Activated CD8-positive, alpha-beta T cell treated with anti-CD3 and anti-CD28 coated beads, Interleukin-2, amount 10 ng/mL, durations not matched to agents 7 days and 5 days (primary cell): ENCODE data around the gene CD37. TPM values are rescaled to one million over a fixed set of nuclear protein-coding genes. Genes with fewer than 3 reads are reported as not detected.
A peak's percentile ranks its signal among the peaks of the same experiment; 100 is the strongest.

Experiments used
- ATAC-seq: fragments of 150-1000 bp; cut with Tn5 transposase; one replicate; pipeline ENCODE4 v1.10.0; 2021; ENCODE audit warnings: moderate library complexity
- CTCF ChIA-PET: fragments of 350-600 bp; sonication (Branson Sonifier 250); formaldehyde crosslinking; loops from one replicate; lab custom pipeline; 2021; ENCODE audit warnings: antibody characterized with exemption; lab: Charles Lee
- POLR2A ChIA-PET: fragments of 350-600 bp; sonication (Branson Sonifier 250); formaldehyde crosslinking; loops from one replicate; lab custom pipeline; 2021; ENCODE audit warnings: antibody characterized with exemption; lab: Charles Lee
- DNase-seq: peaks from one replicate; pipeline ENCODE4 v3.0.0-alpha.2; 2020
- H3K27ac Mint-ChIP-seq: one replicate; pipeline ENCODE4 v1.8.0; 2021; ENCODE audit warnings: mild to moderate bottlenecking, mixed read lengths
- H3K27me3 Mint-ChIP-seq: one replicate; pipeline ENCODE4 v1.8.0; 2021; ENCODE audit warnings: low read depth, mixed read lengths
- H3K36me3 Mint-ChIP-seq: one replicate; pipeline ENCODE4 v1.8.0; 2021; ENCODE audit warnings: low read depth, mixed read lengths
- H3K4me1 Mint-ChIP-seq: one replicate; pipeline ENCODE4 v1.8.0; 2021; ENCODE audit warnings: low read depth, mixed read lengths
- H3K4me3 Mint-ChIP-seq: one replicate; pipeline ENCODE4 v1.8.0; 2021; ENCODE audit warnings: mild to moderate bottlenecking, mixed read lengths
- H3K9me3 Mint-ChIP-seq: one replicate; pipeline ENCODE4 v1.8.0; 2022; ENCODE audit warnings: mixed read lengths; ENCODE audit not compliant: insufficient read depth
- total RNA-seq, 2 experiments: library from RNA; stranded (reverse); gene quantifications; one replicate each; pipeline ENCODE4 v1.2.3, GENCODE V29; 2021

The CD37 gene
- total RNA-seq, 2 experiments from 2014 or later = 162 to 176 TPM

DNA sequence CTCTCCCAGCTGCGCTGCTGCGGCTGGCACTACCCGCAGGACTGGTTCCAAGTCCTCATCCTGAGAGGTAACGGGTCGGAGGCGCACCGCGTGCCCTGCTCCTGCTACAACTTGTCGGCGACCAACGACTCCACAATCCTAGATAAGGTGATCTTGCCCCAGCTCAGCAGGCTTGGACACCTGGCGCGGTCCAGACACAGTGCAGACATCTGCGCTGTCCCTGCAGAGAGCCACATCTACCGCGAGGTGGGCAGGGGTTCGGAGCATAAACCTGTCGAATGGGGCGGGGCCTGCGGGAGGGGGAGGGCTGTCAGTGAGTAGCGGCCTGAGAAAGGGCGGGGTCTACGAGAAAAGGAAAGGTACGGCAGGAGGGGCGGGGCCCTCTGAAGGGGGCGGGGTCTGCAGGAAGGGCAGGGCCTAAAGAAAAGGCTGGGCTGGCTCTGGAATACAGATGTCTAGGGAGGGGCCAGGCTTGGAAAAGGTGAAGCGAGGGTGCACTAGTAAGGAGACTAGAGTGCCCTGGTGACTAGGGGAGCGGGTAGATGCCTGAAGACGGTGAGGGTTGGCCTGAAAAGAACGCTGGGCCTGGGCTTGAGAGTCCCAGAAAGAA, 3.6 kb downstream of the CD37 start:
- peaks cover 50% of the 10 kb centered on the region for H3K4me1 Mint-ChIP-seq
- H3K4me3 Mint-ChIP-seq = no peak overlapping the region
- ChIA-PET POLR2A (no interaction called here), CTCF (no interaction called here)
- ATAC-seq (no peak), DNase-seq (no peak)
- H3K27ac Mint-ChIP-seq = peak overlapping the region; percentile 46
- H3K9me3 Mint-ChIP-seq = no peaks in the 10 kb centered on the region
- H3K27me3 Mint-ChIP-seq = no peaks in the 10 kb centered on the region
- peaks cover 39% of the 10 kb centered on the region for H3K36me3 Mint-ChIP-seq

DNA sequence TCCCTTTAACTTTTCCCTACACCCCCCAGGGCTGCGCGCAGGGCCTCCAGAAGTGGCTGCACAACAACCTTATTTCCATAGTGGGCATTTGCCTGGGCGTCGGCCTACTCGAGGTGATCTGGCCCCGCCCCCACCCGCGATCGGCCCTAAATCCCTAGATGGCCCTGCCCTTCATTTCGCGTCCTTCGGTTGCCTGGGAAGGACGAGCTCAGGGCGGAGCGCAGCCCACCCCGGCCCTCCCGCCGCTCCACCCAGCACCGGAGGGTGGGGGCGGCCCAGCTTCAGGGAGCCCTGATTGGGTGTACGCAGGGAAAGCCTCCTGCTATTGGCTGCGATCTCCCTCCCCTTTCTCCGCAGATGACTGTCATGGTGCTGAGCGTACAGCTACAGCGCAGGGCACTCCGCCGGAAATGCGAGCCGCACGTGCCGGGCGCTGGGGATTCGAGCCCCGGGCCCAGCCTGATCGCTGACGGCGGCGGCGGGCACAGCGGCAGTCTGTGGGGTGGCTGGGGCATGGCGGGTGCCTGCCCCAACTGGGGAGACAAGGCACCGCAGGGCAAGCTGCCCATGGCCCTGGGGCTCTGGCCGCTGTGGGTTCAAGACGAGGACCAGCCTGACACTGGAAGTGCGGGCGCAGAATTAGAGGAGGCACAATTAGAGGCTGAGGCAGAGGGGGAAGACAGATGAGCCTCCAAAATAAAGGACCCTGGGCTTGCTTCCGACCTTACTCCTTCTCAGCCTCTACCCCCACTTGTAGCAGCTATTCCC, 4.3 kb downstream of the CD37 start:
- POLR2A ChIA-PET = no interaction called here
- CTCF ChIA-PET = interaction anchor here (1.0 to 1.4 kb wide), 2 partner anchors 52 to 126 kb away, joined by 3 to 4 read pairs; no protein-coding TSS in a partner anchor
- DNase-seq (no peak), ATAC-seq (no peak)
- Mint-ChIP-seq H3K4me1 (peaks cover 45% of the 10 kb centered on the region), H3K27me3 (no peaks in the 10 kb centered on the region), H3K36me3 (peaks cover 39% of the 10 kb centered on the region), H3K27ac (no peak overlapping the region), H3K9me3 (no peaks in the 10 kb centered on the region), H3K4me3 (no peak overlapping the region)

DNA sequence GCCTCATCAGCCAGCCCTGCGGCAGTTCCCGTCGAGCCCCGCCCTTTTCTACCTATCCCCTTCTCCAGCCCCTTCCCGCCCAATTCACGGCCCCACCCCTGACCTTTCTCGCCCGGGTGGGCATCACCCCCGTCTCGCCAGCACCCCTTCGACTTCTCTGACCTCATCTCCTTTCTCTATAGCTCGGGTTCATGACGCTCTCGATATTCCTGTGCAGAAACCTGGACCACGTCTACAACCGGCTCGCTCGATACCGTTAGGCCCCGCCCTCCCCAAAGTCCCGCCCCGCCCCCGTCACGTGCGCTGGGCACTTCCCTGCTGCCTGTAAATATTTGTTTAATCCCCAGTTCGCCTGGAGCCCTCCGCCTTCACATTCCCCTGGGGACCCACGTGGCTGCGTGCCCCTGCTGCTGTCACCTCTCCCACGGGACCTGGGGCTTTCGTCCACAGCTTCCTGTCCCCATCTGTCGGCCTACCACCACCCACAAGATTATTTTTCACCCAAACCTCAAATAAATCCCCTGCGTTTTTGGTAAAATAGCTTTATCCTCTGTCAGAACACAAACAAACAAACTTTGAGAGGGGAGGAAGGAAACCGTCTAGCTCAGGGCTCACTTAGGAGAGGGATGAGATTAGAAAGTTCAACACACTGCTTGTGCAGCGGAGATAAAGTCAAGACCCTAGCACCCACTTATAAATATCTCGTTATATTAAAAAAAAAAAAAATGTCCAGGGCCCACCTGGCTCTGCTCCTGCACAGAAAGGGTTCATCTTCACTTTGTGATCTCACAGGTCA, 5.1 kb downstream of the CD37 start:
- H3K27ac Mint-ChIP-seq = peak overlapping the region; percentile 54
- ChIA-PET POLR2A (interaction anchor here (0.7 to 1.0 kb wide), 2 partner anchors 18 to 19 kb away, joined by 3 to 4 read pairs; no protein-coding TSS in a partner anchor), CTCF (interaction anchor here (1.0 to 1.4 kb wide), 2 partner anchors 51 to 127 kb away, joined by 3 to 4 read pairs; no protein-coding TSS in a partner anchor)
- H3K36me3 Mint-ChIP-seq = peaks cover 39% of the 10 kb centered on the region
- ATAC-seq (no peak), DNase-seq (no peak)
- no peaks in the 10 kb centered on the region for H3K27me3 Mint-ChIP-seq
- H3K4me1 Mint-ChIP-seq = peaks cover 49% of the 10 kb centered on the region
- no peaks in the 10 kb centered on the region for H3K9me3 Mint-ChIP-seq
- H3K4me3 Mint-ChIP-seq = no peak overlapping the region

- POLR2A ChIA-PET = interaction anchor here (0.7 to 1.0 kb wide), 2 partner anchors 17 to 19 kb away, joined by 3 to 4 read pairs; no protein-coding TSS in a partner anchor
- CTCF ChIA-PET = interaction anchor here (1.0 to 1.4 kb wide), 2 partner anchors 51 to 127 kb away, joined by 3 to 4 read pairs; no protein-coding TSS in a partner anchor
- peaks cover 48% of the 10 kb centered on the region for H3K4me1 Mint-ChIP-seq
Observed at GRCh38 chr19:49340865-49341718, 5.9 kb downstream of the CD37 start.

DNA sequence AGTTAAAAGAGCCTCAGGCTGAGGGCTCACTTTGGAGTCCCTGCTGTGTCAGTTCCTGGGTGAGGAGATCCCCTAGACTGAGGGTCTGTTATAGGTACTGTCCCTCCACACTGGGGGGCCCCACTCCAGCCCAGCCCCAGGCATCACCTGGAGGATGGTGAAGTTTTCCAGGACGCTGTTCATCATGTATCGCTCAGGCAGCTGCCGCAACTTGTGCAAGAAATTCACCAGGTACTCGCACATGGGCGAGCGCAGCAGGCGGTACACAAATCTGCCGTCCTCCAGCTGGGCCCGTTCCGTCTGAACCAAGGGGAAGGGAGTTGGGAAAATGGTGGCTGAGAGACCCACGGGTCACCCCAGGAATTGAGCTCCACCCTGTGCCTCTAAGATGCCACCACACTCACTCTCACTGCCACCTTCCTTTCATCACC, 7.1 kb downstream of the CD37 start:
- no peaks in the 10 kb centered on the region for H3K9me3 Mint-ChIP-seq
- no peak overlapping the region for H3K27ac Mint-ChIP-seq
- H3K4me3 Mint-ChIP-seq = no peak overlapping the region
- no peaks in the 10 kb centered on the region for H3K27me3 Mint-ChIP-seq
- peaks cover 29% of the 10 kb centered on the region for H3K36me3 Mint-ChIP-seq
- POLR2A ChIA-PET = interaction anchor here (0.7 kb wide), 1 partner anchor 334 kb away, joined by 3 read pairs; no protein-coding TSS in a partner anchor
- CTCF ChIA-PET = no interaction called here
- H3K4me1 Mint-ChIP-seq = peaks cover 36% of the 10 kb centered on the region
- DNase-seq (no peak), ATAC-seq (no peak)

More at GRCh38 chr19:49340865-49341718, 5.9 kb downstream of the CD37 start:
- DNase-seq (no peak), ATAC-seq (no peak)
- Mint-ChIP-seq H3K36me3 (peaks cover 36% of the 10 kb centered on the region), H3K4me3 (no peak overlapping the region), H3K9me3 (no peaks in the 10 kb centered on the region), H3K27ac (no peak overlapping the region), H3K27me3 (no peaks in the 10 kb centered on the region)

GRCh38 chr19:49343123-49343522, 7.9 kb downstream of the CD37 start:
- no peak for ATAC-seq
- no peaks in the 10 kb centered on the region for H3K9me3 Mint-ChIP-seq
- peaks cover 30% of the 10 kb centered on the region for H3K4me1 Mint-ChIP-seq
- no peak for DNase-seq
- no peaks in the 10 kb centered on the region for H3K27me3 Mint-ChIP-seq
- ChIA-PET CTCF (no interaction called here), POLR2A (interaction anchor here (1.6 kb wide), 1 partner anchor 9 kb away, joined by 6 read pairs; no protein-coding TSS in a partner anchor)
- no peak overlapping the region for H3K4me3 Mint-ChIP-seq
- H3K27ac Mint-ChIP-seq = no peak overlapping the region
- peaks cover 22% of the 10 kb centered on the region for H3K36me3 Mint-ChIP-seq

DNA sequence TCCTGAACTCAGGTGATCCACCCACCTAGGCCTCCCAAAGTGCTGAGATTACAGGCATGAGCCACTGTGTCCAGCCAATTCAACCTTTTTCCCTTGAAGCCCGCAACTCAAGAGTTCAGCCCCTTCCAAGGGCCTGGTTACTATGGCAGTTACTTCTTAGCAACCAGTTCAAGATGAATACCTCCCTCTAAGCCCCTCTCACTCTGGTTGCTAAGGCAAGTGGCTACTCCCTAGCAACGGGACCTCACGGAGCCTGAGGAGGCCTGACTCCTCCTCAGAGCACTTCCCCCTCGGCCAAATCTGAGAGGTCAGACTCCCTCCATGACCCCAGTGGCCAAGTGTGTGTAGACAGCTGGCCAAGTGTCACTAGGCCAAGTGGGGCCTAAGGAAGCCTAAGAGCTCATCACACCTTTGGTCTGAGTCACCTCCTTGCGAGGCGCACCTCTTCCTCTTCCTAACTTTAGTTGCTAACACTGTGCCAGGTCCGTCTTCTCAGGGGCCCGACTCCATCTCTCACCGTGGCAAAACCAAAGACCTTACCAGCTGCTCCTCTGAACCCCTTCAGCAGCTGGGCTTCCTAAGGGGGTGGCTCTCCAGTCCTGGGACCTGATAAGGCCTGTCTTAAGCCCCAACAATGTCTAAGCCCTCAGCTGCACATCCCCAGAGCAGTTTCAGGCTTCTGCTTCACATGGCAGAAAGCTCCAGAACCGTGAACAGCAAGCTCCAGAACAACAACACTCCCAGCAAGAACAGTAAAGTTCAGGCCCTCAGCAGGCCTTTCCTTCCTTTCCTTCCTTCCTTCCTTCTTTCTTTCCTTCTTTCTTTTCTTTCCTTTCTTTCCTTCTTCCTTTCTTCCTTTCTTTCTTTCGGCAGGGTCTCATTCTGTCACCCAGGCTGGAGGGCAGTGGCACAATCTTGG, 9.6 kb downstream of the CD37 start:
- POLR2A ChIA-PET = interaction anchor here (1.6 kb wide), 1 partner anchor 11 kb away, joined by 6 read pairs; no protein-coding TSS in a partner anchor
- peaks cover 12% of the 10 kb centered on the region for H3K36me3 Mint-ChIP-seq
- no peaks in the 10 kb centered on the region for H3K9me3 Mint-ChIP-seq
- peaks cover 18% of the 10 kb centered on the region for H3K4me1 Mint-ChIP-seq
- no peaks in the 10 kb centered on the region for H3K27me3 Mint-ChIP-seq
- no peak overlapping the region for H3K27ac Mint-ChIP-seq
- no peak for DNase-seq
- no peak overlapping the region for H3K4me3 Mint-ChIP-seq
- CTCF ChIA-PET = interaction anchor here (0.9 to 1.4 kb wide), 5 partner anchors 11 to 146 kb away, joined by 3 to 5 read pairs (median 4); no protein-coding TSS in a partner anchor
- ATAC-seq = no peak

GRCh38 chr19:49347191-49347590, 12.0 kb downstream of the CD37 start:
- Mint-ChIP-seq H3K27me3 (no peaks in the 10 kb centered on the region), H3K9me3 (no peaks in the 10 kb centered on the region), H3K4me1 (peaks cover 11% of the 10 kb centered on the region), H3K4me3 (no peak overlapping the region), H3K27ac (no peak overlapping the region), H3K36me3 (no peaks in the 10 kb centered on the region)
- ChIA-PET POLR2A (no interaction called here), CTCF (no interaction called here)
- ATAC-seq (no peak), DNase-seq (no peak)

DNA sequence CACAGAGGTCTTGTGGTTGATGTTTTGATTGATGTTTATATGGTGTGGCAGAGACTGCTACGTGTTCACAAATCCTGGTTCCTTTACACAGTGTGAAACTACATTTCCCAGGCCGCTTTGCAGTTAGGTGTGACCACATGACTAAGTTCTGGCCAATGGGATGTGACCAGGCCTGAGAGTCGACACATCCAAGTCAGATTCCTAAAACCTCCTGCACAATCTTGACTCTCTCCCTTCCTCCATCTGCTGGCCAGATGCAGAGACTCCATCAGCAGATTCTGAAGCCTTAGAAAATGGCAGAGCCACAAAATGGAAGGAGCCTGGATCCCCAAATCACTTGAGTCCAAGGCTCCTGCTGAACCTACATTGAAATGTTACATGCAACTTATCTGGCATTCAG, 12.6 kb downstream of the CD37 start:
- H3K4me3 Mint-ChIP-seq = no peak overlapping the region
- ATAC-seq = no peak
- CTCF ChIA-PET = interaction anchor here (0.8 to 1.2 kb wide), 3 partner anchors 20 to 47 kb away, joined by 3 to 4 read pairs (median 3); no protein-coding TSS in a partner anchor

More for the DNA sequence above, 12.6 kb downstream of the CD37 start:
- no peaks in the 10 kb centered on the region for H3K27me3 Mint-ChIP-seq
- H3K9me3 Mint-ChIP-seq = no peaks in the 10 kb centered on the region
- no peaks in the 10 kb centered on the region for H3K36me3 Mint-ChIP-seq
- POLR2A ChIA-PET = no interaction called here
- no peak for DNase-seq
- peaks cover 11% of the 10 kb centered on the region for H3K4me1 Mint-ChIP-seq
- no peak overlapping the region for H3K27ac Mint-ChIP-seq
